ENCODE data around the gene TSPAN13.

Gene TSPAN13

GRCh38 chr7:16803125-16803524, 49.6 kb downstream of the TSPAN13 start:
- H3K4me3 ChIP-seq (ENCODE audit: low read depth, low read length) = no peak overlapping the region
- DNase-seq = no peak
- H3K27me3 ChIP-seq = no peaks in the 10 kb centered on the region
- no peaks in the 10 kb centered on the region for H3K36me3 ChIP-seq
- H3K9me3 ChIP-seq = no peaks in the 10 kb centered on the region
- no peak for TF ChIP-seq CTCF (IDR thresholded peaks at IDR 0.05; ENCODE audit: low read depth, low read length)
- no peaks in the 10 kb centered on the region; the same call in none of the 2 replicates for H3K4me1 ChIP-seq

- no peak for TF ChIP-seq CTCF (IDR thresholded peaks at IDR 0.05; ENCODE audit: low read depth, low read length)
- no peaks in the 10 kb centered on the region; the same call in none of the 2 replicates for H3K4me1 ChIP-seq
- peaks cover 2% of the 10 kb centered on the region; the same call in 1 of the 2 replicates for H3K27me3 ChIP-seq
- H3K9me3 ChIP-seq = no peaks in the 10 kb centered on the region
- no peak overlapping the region for H3K4me3 ChIP-seq (ENCODE audit: low read depth, low read length)
- H3K36me3 ChIP-seq = no peaks in the 10 kb centered on the region
- no peak for DNase-seq
These were observed 50.5 kb downstream of the TSPAN13 start for GRCh38 chr7:16803881-16804673.

- Histone ChIP-seq H3K4me1 (no peaks in the 10 kb centered on the region; the same call in none of the 2 replicates), H3K27me3 (peaks cover 9% of the 10 kb centered on the region), H3K4me3 (ENCODE audit: low read depth, low read length) (no peak within 1 kb of the TSS), H3K36me3 (no peaks in the 10 kb centered on the region), H3K9me3 (no peaks in the 10 kb centered on the region)
- no peak for DNase-seq
- no peak for TF ChIP-seq CTCF (IDR thresholded peaks at IDR 0.05; ENCODE audit: low read depth, low read length)
These were observed 51.3 kb downstream of the TSPAN13 start, which contains the start of gene AGR2 for GRCh38 chr7:16804674-16805439. Gene AGR2, minus strand, starts transcription at chr7:16804999. Its CDS starts 3,203 bp downstream, at chr7:16801796.

GRCh38 chr7:16805441-16805840, 51.9 kb downstream of the TSPAN13 start:
- no peak for TF ChIP-seq CTCF (IDR thresholded peaks at IDR 0.05; ENCODE audit: low read depth, low read length)
- Histone ChIP-seq H3K9me3 (no peaks in the 10 kb centered on the region), H3K4me1 (no peaks in the 10 kb centered on the region; the same call in 1 of the 2 replicates), H3K4me3 (ENCODE audit: low read depth, low read length) (no peak overlapping the region), H3K27me3 (peaks cover 15% of the 10 kb centered on the region), H3K36me3 (no peaks in the 10 kb centered on the region)
- DNase-seq = no peak

GRCh38 chr7:16810112-16810511, 56.6 kb downstream of the TSPAN13 start:
- no peak for TF ChIP-seq CTCF (IDR thresholded peaks at IDR 0.05; ENCODE audit: low read depth, low read length)
- Histone ChIP-seq H3K4me1 (no peaks in the 10 kb centered on the region), H3K27me3 (peaks cover 26% of the 10 kb centered on the region), H3K4me3 (ENCODE audit: low read depth, low read length) (no peak overlapping the region), H3K9me3 (no peaks in the 10 kb centered on the region), H3K36me3 (no peaks in the 10 kb centered on the region)
- DNase-seq = no peak

All from BE2C (cell line).